ENCODE measurements around the gene FKBP7. TPM values are rescaled to one million over a fixed set of nuclear protein-coding genes. Genes with fewer than 3 reads are reported as not detected.
"Not testable (repeated sequence)": the region's sequence is repeated elsewhere in the genome, so short reads cannot be mapped to it uniquely, and the experiment has no call there.

Gene FKBP7
- total and polyA plus RNA-seq, 8 donors: 1.1 to 5.4 (median 2.5) TPM

DNA sequence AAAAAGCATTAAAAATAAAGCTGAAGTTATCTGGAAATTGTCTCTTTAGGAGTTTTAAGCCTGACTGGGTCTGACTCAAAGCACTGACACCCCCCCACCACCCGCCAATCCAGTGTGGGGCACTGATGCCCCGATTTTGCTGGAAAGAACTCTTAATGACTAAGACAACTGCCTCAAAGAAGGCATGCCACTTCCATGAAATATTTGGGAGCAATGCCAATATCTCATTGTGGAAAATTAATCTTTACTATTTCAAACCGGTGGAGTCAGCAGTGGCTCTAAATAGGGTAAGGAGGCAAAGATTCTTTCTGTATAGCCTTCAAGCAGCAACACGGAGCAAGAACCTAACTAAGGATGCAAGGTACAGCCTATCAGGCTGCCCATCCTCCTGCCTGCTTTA, 4.5 kb downstream of the FKBP7 start:
- Histone ChIP-seq H3K4me1 (peaks cover 0 to 9% (median 0%) of the 10 kb centered on the region in 3 donors), H3K4me3 (no peak overlapping the region), H3K9me3 (no peaks in the 10 kb centered on the region), H3K36me3 (no peaks in the 10 kb centered on the region), H3K27me3 (no peaks in the 10 kb centered on the region), H3K27ac (no peak overlapping the region)
- no peak for DNase-seq
- no peak for FAIRE-seq
- WGBS, 2 donors: 50 to 64% methylated on average over 4 of the region's 4 CpGs
- intact Hi-C loops (cut with DNase I): no loop called here
- TF ChIP-seq, protein P1, sequence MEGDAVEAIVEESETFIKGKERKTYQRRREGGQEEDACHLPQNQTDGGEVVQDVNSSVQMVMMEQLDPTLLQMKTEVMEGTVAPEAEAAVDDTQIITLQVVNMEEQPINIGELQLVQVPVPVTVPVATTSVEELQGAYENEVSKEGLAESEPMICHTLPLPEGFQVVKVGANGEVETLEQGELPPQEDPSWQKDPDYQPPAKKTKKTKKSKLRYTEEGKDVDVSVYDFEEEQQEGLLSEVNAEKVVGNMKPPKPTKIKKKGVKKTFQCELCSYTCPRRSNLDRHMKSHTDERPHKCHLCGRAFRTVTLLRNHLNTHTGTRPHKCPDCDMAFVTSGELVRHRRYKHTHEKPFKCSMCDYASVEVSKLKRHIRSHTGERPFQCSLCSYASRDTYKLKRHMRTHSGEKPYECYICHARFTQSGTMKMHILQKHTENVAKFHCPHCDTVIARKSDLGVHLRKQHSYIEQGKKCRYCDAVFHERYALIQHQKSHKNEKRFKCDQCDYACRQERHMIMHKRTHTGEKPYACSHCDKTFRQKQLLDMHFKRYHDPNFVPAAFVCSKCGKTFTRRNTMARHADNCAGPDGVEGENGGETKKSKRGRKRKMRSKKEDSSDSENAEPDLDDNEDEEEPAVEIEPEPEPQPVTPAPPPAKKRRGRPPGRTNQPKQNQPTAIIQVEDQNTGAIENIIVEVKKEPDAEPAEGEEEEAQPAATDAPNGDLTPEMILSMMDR (IDR thresholded peaks at IDR 0.05): no peak
- no peak for ATAC-seq

- H3K27ac ChIP-seq: no peak overlapping the region
- H3K9me3 ChIP-seq: no peaks in the 10 kb centered on the region
- no peaks in the 10 kb centered on the region for H3K36me3 ChIP-seq
- FAIRE-seq (no peak), ATAC-seq (no peak), DNase-seq (no peak)
- H3K4me3 ChIP-seq: no peak overlapping the region
- H3K4me1 ChIP-seq: peaks cover 0 to 9% (median 0%) of the 10 kb centered on the region in 3 donors
- intact Hi-C loops (cut with DNase I): no loop called here
- 94 to 100% methylated on average over 2 of the region's 2 CpGs for WGBS, 2 donors
- TF ChIP-seq, protein P1 (IDR thresholded peaks at IDR 0.05): no peak
- H3K27me3 ChIP-seq: no peaks in the 10 kb centered on the region
These were observed 5.0 kb downstream of the FKBP7 start for GRCh38 chr2:178473373-178473772.

- ATAC-seq; H3K4me1 ChIP-seq; H3K36me3 ChIP-seq; intact Hi-C loops (cut with DNase I); H3K27me3 ChIP-seq; DNase-seq; H3K9me3 ChIP-seq; FAIRE-seq; H3K27ac ChIP-seq; H3K4me3 ChIP-seq: not testable (repeated sequence)
- WGBS, 2 donors: 93% methylated on average over 5 of the region's 5 CpGs
These were observed 7.1 kb downstream of the FKBP7 start for GRCh38 chr2:178471313-178471712.

GRCh38 chr2:178469219-178469849, 9.1 kb downstream of the FKBP7 start:
- 81 to 84% methylated on average over 7 of the region's 7 CpGs for WGBS, 2 donors
- no peak for FAIRE-seq
- DNase-seq: no peak
- no peak overlapping the region for H3K27ac ChIP-seq
- H3K4me1 ChIP-seq: no peaks in the 10 kb centered on the region
- H3K9me3 ChIP-seq: no peaks in the 10 kb centered on the region
- H3K27me3 ChIP-seq: no peaks in the 10 kb centered on the region
- peaks cover 0 to 10% (median 7%) of the 10 kb centered on the region in 3 donors for H3K36me3 ChIP-seq
- H3K4me3 ChIP-seq: no peak overlapping the region
- intact Hi-C loops (cut with DNase I): no loop called here
- TF ChIP-seq, protein P1 (IDR thresholded peaks at IDR 0.05): no peak
- no peak for ATAC-seq

DNA sequence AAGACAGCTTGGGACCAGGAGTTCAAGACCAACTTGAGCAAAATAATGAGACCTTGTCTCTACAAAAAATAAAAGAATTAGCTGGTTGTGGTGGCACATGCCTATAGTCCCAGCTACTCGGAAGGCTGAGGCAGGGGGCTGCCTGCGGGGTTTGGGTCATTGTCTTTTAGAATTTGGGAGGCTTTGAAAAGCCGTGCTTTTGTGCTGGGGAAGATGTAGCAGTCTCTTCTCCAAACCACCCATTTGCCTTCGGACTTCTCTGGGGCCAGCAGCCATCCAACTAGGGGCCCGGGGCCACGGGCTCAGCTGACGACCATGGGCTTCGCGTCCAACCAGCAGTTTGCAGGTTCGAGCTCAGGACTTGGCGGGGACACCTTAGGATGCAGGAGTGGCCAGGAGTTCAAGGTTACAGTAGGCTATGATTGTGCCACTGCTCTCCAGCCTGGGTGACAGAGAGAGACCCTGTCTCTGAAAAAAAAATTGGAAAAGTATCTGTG, 21.0 kb downstream of the FKBP7 start:
- Histone ChIP-seq H3K4me3 (no peak overlapping the region), H3K4me1 (no peaks in the 10 kb centered on the region), H3K27ac (no peak overlapping the region), H3K9me3 (no peaks in the 10 kb centered on the region), H3K27me3 (no peaks in the 10 kb centered on the region), H3K36me3 (no peaks in the 10 kb centered on the region)
- ATAC-seq: no peak
- TF ChIP-seq, protein P1 (IDR thresholded peaks at IDR 0.05): no peak
- DNase-seq: no peak
- no peak for FAIRE-seq
- intact Hi-C loops (cut with DNase I): no loop called here
- 83 to 86% methylated on average over 11 of the region's 11 CpGs for WGBS, 2 donors
